K562 (cell line): ENCODE measurements around the gene TENT4A. TPM values are rescaled to one million over a fixed set of nuclear protein-coding genes. Genes with fewer than 3 reads are reported as not detected.

Experiments
- ATAC-seq: fragments of 200-7000 bp; cut with Tn5 transposase; 3 replicates; pipeline ENCODE4 v1.9.1; 2020; ENCODE audit warnings: moderate library complexity
- BruUV-seq: library from RNA; stranded (reverse); fragments of 400-500 nt; replicated peaks from 2 replicates; lab custom pipeline; 2021; lab: Mats Ljungman, UMichigan
- CTCF ChIA-PET: fragments of 300-600 bp; formaldehyde crosslinking; extraction: SDS; loops from one replicate; lab custom pipeline; 2021; ENCODE audit warnings: low intra/inter-chr PET ratio; lab: Yijun Ruan, JAX
- POLR2A ChIA-PET: fragments of 300-600, 350-650 bp; sonication (Branson Sonifier 250); formaldehyde crosslinking; extraction: SDS; loops from one replicate; lab custom pipeline; 2021; ENCODE audit warnings: antibody characterized with exemption, inconsistent platforms; lab: Yijun Ruan, JAX
- DNase-seq, 4 experiments: peaks; one replicate each; pipeline versions ENCODE4 v3.0.0 to v3.0.0-alpha.2; 2011 to 2018; ENCODE audit warnings: low spot score in 3 of 4, mixed read lengths in 3 of 4; ENCODE audit errors: extremely low read depth in 1 of 4
- FAIRE-seq: peaks from 2 replicates; lab custom pipeline; 2011; peaks lifted over from hg19 to GRCh38; lab: Jason Lieb, UNC
- H2AFZ ChIP-seq: 2 replicates; pipeline ENCODE4 v1.6.0; 2011; ENCODE audit warnings: low read depth, low read length, control low read depth, inconsistent platforms
- H3K27ac ChIP-seq: fragments of 200-600 bp; 3 replicates; pipeline ENCODE4 v1.8.0; 2011; ENCODE audit warnings: low read depth, mild to moderate bottlenecking, control low read depth, inconsistent platforms, low read length, moderate library complexity, mixed read lengths; ENCODE audit errors: extremely low read depth
- H3K27me3 ChIP-seq, 2 experiments: fragments of 300-600 bp in 1 of 2; 2 replicates in 1 of 2; 3 replicates in 1 of 2; pipeline versions ENCODE4 v1.6.0 to v1.8.0; 2011; ENCODE audit warnings: inconsistent platforms in 2 of 2, low read length in 2 of 2, mild to moderate bottlenecking in 1 of 2, mixed read lengths in 1 of 2, moderate library complexity in 1 of 2; ENCODE audit not compliant: control insufficient read depth in 2 of 2, insufficient read depth in 2 of 2
- H3K36me3 ChIP-seq: fragments of 300-600 bp; 3 replicates; pipeline ENCODE4 v1.8.0; 2011; ENCODE audit warnings: mild to moderate bottlenecking, low read length, inconsistent platforms; ENCODE audit not compliant: control insufficient read depth, insufficient read depth
- H3K4me1 ChIP-seq, 2 experiments: fragments of 200-600 bp in 1 of 2; replicated peaks in 1 of 2; 2 replicates in 1 of 2; 3 replicates in 1 of 2; pipeline versions ENCODE4 v1.5.1 to v1.8.0; 2011; ENCODE audit warnings: inconsistent platforms in 2 of 2, low read length in 2 of 2, mild to moderate bottlenecking in 1 of 2, mixed read lengths in 1 of 2, moderate library complexity in 1 of 2; ENCODE audit not compliant: control insufficient read depth in 2 of 2, insufficient read depth in 2 of 2
- H3K4me2 ChIP-seq: 2 replicates; pipeline ENCODE4 v1.6.1; 2011; ENCODE audit warnings: low read length, control low read depth, inconsistent platforms, mixed read lengths; ENCODE audit not compliant: insufficient read depth
- H3K4me3 ChIP-seq: fragments of 200-600 bp; sonication (generic), shearing (Covaris generic); 2 replicates; pipeline ENCODE4 v1.5.1; 2016; ENCODE audit warnings: control low read depth, inconsistent platforms
- H3K79me2 ChIP-seq: fragments of 200-600 bp; 3 replicates; pipeline ENCODE4 v1.8.0; 2011; ENCODE audit warnings: low read length, inconsistent platforms; ENCODE audit not compliant: control insufficient read depth, insufficient read depth
- H3K9ac ChIP-seq, 2 experiments: 2 replicates each; pipeline versions ENCODE4 v1.6.0 to v1.6.1; 2011; ENCODE audit warnings: low read depth in 2 of 2, low read length in 2 of 2, control low read depth in 1 of 2, inconsistent platforms in 1 of 2, mild to moderate bottlenecking in 1 of 2, mixed read lengths in 1 of 2; ENCODE audit not compliant: insufficient read depth in 1 of 2
- H3K9me1 ChIP-seq: one replicate; pipeline ENCODE4 v1.6.0; 2011; ENCODE audit warnings: inconsistent platforms, mild to moderate bottlenecking, low read length, moderate library complexity; ENCODE audit not compliant: control insufficient read depth, insufficient read depth
- H3K9me3 ChIP-seq: replicated peaks from 2 replicates; pipeline ENCODE4 v1.5.1; 2011; ENCODE audit warnings: low read depth, low read length, inconsistent platforms; ENCODE audit not compliant: control insufficient read depth, insufficient read depth
- H4K20me1 ChIP-seq: replicated peaks from 2 replicates; pipeline ENCODE4 v1.6.1; 2011; ENCODE audit warnings: low read length, inconsistent platforms, mixed read lengths; ENCODE audit not compliant: control insufficient read depth, insufficient read depth
- BMI1 ChIP-seq: fragments of 150-350 bp; IDR thresholded peaks from 2 replicates; pipeline ENCODE4 v1.6.1; 2014; ENCODE audit warnings: low read length
- DLX4 ChIP-seq: fragments of 250-450 bp; sonication (Bioruptor Pico); IDR thresholded peaks from 2 replicates; pipeline ENCODE4 v1.6.1; 2021; ENCODE audit warnings: mild to moderate bottlenecking
- FOXK2 ChIP-seq, 2 experiments: fragments of 450-650 bp; IDR thresholded peaks in 1 of 2; conservative IDR thresholded peaks in 1 of 2; 2 replicates each; pipeline ENCODE4 v1.6.1; 2016; ENCODE audit warnings: low read depth in 2 of 2, mild to moderate bottlenecking in 1 of 2
- JUN ChIP-seq, 2 experiments: sonication (generic) in 1 of 2; formaldehyde crosslinking in 1 of 2; IDR thresholded peaks; 2 replicates each; pipeline versions ENCODE4 v1.6.1 to v1.8.0; 2012 to 2022; ENCODE audit warnings: borderline replicate concordance in 2 of 2, mild to moderate bottlenecking in 2 of 2, improper control_type of control experiment in 1 of 2, low read depth in 1 of 2, low read length in 1 of 2, missing genetic modification reagents in 1 of 2
- POLR2AphosphoS2 ChIP-seq: IDR thresholded peaks from 2 replicates; pipeline ENCODE4 v1.6.1; 2012; ENCODE audit warnings: low read length, improper control_type of control experiment
- SRF ChIP-seq, 2 experiments: fragments of 250-450, 450-650 bp in 1 of 2; sonication (Bioruptor Pico) in 1 of 2; sonication (generic) in 1 of 2; formaldehyde crosslinking; IDR thresholded peaks; 2 replicates each; pipeline versions ENCODE4 v1.5.0 to v1.5.1; 2020 to 2022; ENCODE audit warnings: mild to moderate bottlenecking in 1 of 2, missing genetic modification reagents in 1 of 2
- TFAM ChIP-seq: fragments of 250-450 bp; sonication (Bioruptor Pico); conservative IDR thresholded peaks from 2 replicates; pipeline ENCODE4 v1.5.0; 2021; ENCODE audit warnings: mild to moderate bottlenecking, moderate library complexity
- ZFP30 ChIP-seq: fragments of 250-450 bp; sonication (Bioruptor Pico); IDR thresholded peaks from 2 replicates; pipeline ENCODE4 v1.8.0; 2022; ENCODE audit warnings: moderate library complexity, mild to moderate bottlenecking, inconsistent platforms, borderline replicate concordance
- WGBS: fragments of 100-300 bp; shearing (Covaris generic); methylation state at CpG from one replicate; pipeline ENCODE4 v1.1.6; 2016; ENCODE audit warnings: low coverage, mixed read lengths; ENCODE audit not compliant: insufficient coverage; ENCODE audit errors: missing lambda C conversion rate; 5-methylcytosine and 5-hydroxymethylcytosine counted together
- in situ Hi-C: fragments of 300-500 bp; cut with MboI; formaldehyde crosslinking; loops from 4 replicates; pipeline ENCODE4 v1.15.0; 2018; ENCODE audit warnings: inconsistent platforms, mixed read lengths
- intact Hi-C: fragments of 100-400 bp; cut with micrococcal nuclease; formaldehyde crosslinking; loops from 2 replicates; pipeline ENCODE4 v1.14.2; 2022
- polyA plus RNA-seq, 8 experiments: library from polyadenylated mRNA; depleted of rRNA in 4 of 8; stranded (reverse) in 5 of 8; unstranded in 3 of 8; fragments of >200 nt; fragmentation: Nextera tagmentation in 2 of 8; fragmentation: Illumina TruSeq in 1 of 8; extraction: Ambion mirVana in 2 of 8; extraction: Trizol in 1 of 8; gene quantifications; 2 replicates each; pipeline versions ENCODE4 v1.2.1 to v1.2.3, GENCODE V29; 2011 to 2014; ENCODE audit warnings: inconsistent platforms in 1 of 8, missing spikeins in 1 of 8
- total RNA-seq, 7 experiments: library from RNA; depleted of rRNA in 6 of 7; stranded (reverse); fragments of >200 nt in 6 of 7; fragmentation: Illumina TruSeq in 2 of 7; extraction: Trizol in 2 of 7; gene quantifications; 2 replicates each; pipeline versions ENCODE4 v1.2.1 to v1.2.3, GENCODE V29; 2011 to 2021; ENCODE audit warnings: low replicate concordance in 1 of 7
- TF ChIP-seq, protein P1 (sequence below): sonication (generic); formaldehyde crosslinking; IDR thresholded peaks from 2 replicates; pipeline ENCODE4 v1.9.0; 2022; ENCODE audit warnings: mild to moderate bottlenecking, missing genetic modification reagents
- TF ChIP-seq, protein P2 (sequence below): fragments of 250-450 bp; sonication (Bioruptor Pico); IDR thresholded peaks from 2 replicates; pipeline ENCODE4 v1.8.0; 2022; ENCODE audit warnings: inconsistent platforms

Gene TENT4A
- total and polyA plus RNA-seq, 9 of the 15 experiments (the other 6 are each of a cell fraction or from before 2014, with no cell fraction given) = 1.3 to 27.3 (median 13.0) TPM

DNA sequence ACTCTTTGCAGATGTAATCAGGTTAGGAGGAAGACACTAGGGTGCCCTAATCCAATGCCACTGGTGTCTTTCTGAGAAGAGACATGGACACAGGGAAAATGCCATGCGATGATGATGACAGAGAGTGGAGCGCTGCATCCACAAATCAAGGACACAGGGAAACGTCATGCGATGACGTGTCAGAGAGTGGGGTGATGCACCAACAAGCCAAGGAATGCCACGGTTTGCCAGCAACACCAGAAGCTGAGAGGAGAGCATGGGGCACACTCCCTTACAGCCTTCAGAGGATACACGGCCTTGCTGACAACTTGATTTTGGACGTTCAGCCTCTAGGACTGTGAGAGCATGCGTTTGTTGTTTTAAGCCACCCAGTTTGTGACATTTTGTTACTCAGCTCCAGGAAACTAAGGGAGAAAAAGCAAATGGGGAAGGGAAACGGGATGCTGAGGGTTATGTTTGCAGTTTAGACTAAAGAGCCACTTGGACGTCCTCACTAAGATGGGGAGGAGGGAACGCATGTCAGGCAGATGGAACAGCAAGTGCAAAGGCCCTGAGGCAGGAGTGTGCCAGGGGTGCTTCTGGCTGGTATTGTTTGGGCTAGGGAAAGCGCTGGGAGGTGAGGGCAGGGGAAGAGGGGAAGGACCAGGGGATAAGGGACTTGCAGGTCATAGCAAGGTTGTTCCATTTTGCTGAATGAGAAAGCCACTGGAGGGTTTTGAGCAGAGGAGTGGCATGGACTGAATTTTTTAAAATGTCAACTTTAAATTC lies 2.5 kb upstream of the TENT4A start (continued):
- TF ChIP-seq JUN (IDR thresholded peaks at IDR 0.05; ENCODE audit: borderline replicate concordance, low read depth, low read length) (no peak), JUN (CRISPR knock-in tag; IDR thresholded peaks at IDR 0.05; ENCODE audit: borderline replicate concordance) (0 out of 2 replicates have a peak, but pooled peaks have one; percentile 36), DLX4 (no peak)
- TF ChIP-seq, protein P1, sequence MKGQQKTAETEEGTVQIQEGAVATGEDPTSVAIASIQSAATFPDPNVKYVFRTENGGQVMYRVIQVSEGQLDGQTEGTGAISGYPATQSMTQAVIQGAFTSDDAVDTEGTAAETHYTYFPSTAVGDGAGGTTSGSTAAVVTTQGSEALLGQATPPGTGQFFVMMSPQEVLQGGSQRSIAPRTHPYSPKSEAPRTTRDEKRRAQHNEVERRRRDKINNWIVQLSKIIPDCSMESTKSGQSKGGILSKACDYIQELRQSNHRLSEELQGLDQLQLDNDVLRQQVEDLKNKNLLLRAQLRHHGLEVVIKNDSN = peak; percentile 41
- TF ChIP-seq, all 486 proteins: peak for 6

DNA sequence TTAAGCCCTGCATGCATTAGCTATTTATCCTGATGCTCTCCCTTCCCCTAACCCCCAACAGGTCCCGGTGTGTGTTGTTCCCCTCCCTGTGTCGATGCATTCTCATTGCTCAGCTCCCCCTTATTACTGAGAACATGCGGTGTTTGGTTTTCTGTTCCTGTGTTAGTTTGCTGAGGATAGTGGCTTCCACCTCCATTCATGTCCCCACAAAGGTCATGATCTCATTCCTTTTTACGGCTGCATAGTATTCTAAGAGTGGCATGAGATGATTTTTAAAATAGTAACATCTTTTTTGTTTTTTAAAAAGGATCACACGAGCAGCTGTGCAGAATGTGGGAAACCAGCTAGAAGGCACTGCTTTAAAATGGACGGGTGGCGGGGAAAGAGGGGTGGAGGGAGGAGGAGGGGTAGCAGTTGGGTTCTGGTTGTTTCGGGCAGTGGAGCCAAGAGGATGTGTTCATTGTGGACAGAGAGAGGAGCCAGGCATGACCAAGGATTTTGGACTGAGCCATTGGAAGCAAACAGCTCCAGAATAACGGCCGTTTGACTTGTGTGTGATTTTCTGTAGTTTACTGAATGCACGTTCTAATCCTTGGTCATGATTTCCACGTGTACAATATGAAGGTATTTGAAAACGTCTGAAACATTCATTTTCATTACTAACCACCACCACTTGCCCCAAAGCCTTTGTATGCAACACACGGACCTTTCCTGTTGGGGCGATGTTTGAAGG lies 1.7 kb upstream of the TENT4A start:
- 51% methylated on average over 15 of the region's 15 CpGs for WGBS
- ATAC-seq = no peak
- Histone ChIP-seq H3K9me1 (peaks cover 8% of the 10 kb centered on the region), H3K4me3 (peak overlapping the region; percentile 83), H3K9ac (peak overlapping the region; percentile 95 to 96), H3K4me1 (peaks cover 21 to 32% of the 10 kb centered on the region in 2 experiments; a peak in 4 of 5 replicates), H3K79me2 (peaks cover 25% of the 10 kb centered on the region), H3K36me3 (peaks cover 12% of the 10 kb centered on the region; the same call in 2 of the 3 replicates), H2AFZ (peak overlapping the region; percentile 85), H3K4me2 (peak overlapping the region; percentile 91), H4K20me1 (peaks cover 21% of the 10 kb centered on the region), H3K27me3 (peaks cover 0 to 1% of the 10 kb centered on the region in 2 experiments; a peak in 1 of 5 replicates), H3K27ac (peak overlapping the region; percentile 94), H3K9me3 (no peaks in the 10 kb centered on the region)
- in situ Hi-C loops = no loop called here
- POLR2A ChIA-PET = interaction anchor here (0.6 to 1.6 kb wide), 4 partner anchors 10 to 359 kb away, joined by 3 to 7 read pairs (median 6); partner anchors contain the start of genes NSUN2 and SRD5A1
- BruUV-seq = no TSS peak
- CTCF ChIA-PET = no interaction called here
- no peak for DNase-seq
- intact Hi-C loops = loop anchor here (10.0 kb wide), 1 partner anchor 337 kb away; the partner anchor contains the start of gene MED10
- FAIRE-seq = peak; percentile 32
- 0 out of 4 replicates have a peak, but pooled peaks of 1 of the 2 experiments have one; percentile 12 for TF ChIP-seq FOXK2 (conservative IDR thresholded peaks at IDR 0.05 in 1 of 2, IDR thresholded peaks at IDR 0.05 in 1 of 2; ENCODE audit: low read depth in 2 of 2)
- no peak for TF ChIP-seq ZFP30 (CRISPR knock-in tag)
- no peak for TF ChIP-seq SRF (CRISPR knock-in tag; IDR thresholded peaks at IDR 0.05)
- TF ChIP-seq BMI1 = no peak
- TF ChIP-seq, protein P2, sequence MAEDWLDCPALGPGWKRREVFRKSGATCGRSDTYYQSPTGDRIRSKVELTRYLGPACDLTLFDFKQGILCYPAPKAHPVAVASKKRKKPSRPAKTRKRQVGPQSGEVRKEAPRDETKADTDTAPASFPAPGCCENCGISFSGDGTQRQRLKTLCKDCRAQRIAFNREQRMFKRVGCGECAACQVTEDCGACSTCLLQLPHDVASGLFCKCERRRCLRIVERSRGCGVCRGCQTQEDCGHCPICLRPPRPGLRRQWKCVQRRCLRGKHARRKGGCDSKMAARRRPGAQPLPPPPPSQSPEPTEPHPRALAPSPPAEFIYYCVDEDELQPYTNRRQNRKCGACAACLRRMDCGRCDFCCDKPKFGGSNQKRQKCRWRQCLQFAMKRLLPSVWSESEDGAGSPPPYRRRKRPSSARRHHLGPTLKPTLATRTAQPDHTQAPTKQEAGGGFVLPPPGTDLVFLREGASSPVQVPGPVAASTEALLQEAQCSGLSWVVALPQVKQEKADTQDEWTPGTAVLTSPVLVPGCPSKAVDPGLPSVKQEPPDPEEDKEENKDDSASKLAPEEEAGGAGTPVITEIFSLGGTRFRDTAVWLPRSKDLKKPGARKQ = no peak
- TF ChIP-seq POLR2AphosphoS2 = no peak
- no peak for TF ChIP-seq TFAM (CRISPR knock-in tag)
